ENCODE measurements around the gene TMED10.

The TMED10 gene

GRCh38 chr14:75084513-75084912, 91.9 kb downstream of the TMED10 start:
- no peak for DNase-seq (ENCODE audit: low spot score)

DNA sequence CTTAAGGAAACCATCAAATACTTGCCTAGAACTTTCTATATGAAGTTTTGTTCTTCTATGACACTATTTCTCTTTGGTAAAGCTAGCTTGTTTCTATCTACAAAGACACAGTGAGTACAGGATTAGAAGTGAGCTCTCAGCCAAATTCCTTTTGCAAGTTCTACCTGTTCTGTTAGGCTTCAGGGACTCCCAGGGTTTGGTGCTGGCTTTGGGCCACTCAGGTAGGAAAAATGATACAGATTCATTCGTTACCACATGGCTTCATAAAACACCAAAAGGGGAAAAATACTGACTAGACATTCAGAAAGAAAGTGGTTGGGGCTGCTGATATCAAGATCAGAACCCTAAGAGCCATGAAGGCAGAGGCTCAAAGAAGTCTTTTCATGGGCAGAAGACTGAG, 93.1 kb downstream of the TMED10 start:
- no peak for DNase-seq (ENCODE audit: low spot score)

- DNase-seq (ENCODE audit: low spot score): no peak
These were observed 94.7 kb downstream of the TMED10 start for GRCh38 chr14:75081660-75082229.

Measured in AG20443 (cell line).